Fibroblast of gingiva (primary cell): ENCODE data around the gene ING1.
"Not testable (repeated sequence)": the region's sequence is repeated elsewhere in the genome, so short reads cannot be mapped to it uniquely, and the experiment has no call there.

ENCODE experiments used
- DNase-seq: peaks from one replicate; pipeline ENCODE4 v3.0.0-alpha.2; 2011; ENCODE audit warnings: low read depth

The ING1 gene

GRCh38 chr13:110715395-110716246 lies 2.1 kb downstream of the ING1 start:
- DNase-seq: peak; percentile 100

- DNase-seq: peak; percentile 40
These were observed 2.7 kb downstream of the ING1 start for GRCh38 chr13:110716247-110716515.

- no peak for DNase-seq
These were observed 5.7 kb downstream of the ING1 start for GRCh38 chr13:110719036-110719710.

GRCh38 chr13:110722971-110723370 lies 9.5 kb downstream of the ING1 start:
- no peak for DNase-seq

- DNase-seq: no peak
These were observed 10.1 kb downstream of the ING1 start for GRCh38 chr13:110723598-110723997.

- not testable (repeated sequence) for DNase-seq
These were observed 12.7 kb downstream of the ING1 start for GRCh38 chr13:110726153-110726552.

GRCh38 chr13:110726726-110727125 lies 13.2 kb downstream of the ING1 start:
- no peak for DNase-seq

- no peak for DNase-seq
These were observed 17.6 kb downstream of the ING1 start for GRCh38 chr13:110731072-110731471.

- no peak for DNase-seq
These were observed 21.1 kb downstream of the ING1 start for GRCh38 chr13:110734561-110734960.

- no peak for DNase-seq
These were observed 24.1 kb downstream of the ING1 start for GRCh38 chr13:110737555-110737954.

- no peak for DNase-seq
These were observed 30.2 kb downstream of the ING1 start for GRCh38 chr13:110743687-110744086.

- no peak for DNase-seq
These were observed 32.9 kb downstream of the ING1 start for GRCh38 chr13:110746438-110746837.

- DNase-seq: no peak
These were observed 34.8 kb downstream of the ING1 start for GRCh38 chr13:110748271-110748670.

GRCh38 chr13:110756219-110756631 lies 42.7 kb downstream of the ING1 start:
- no peak for DNase-seq

- no peak for DNase-seq
These were observed 43.8 kb downstream of the ING1 start for GRCh38 chr13:110757296-110757695.

GRCh38 chr13:110758195-110758805 lies 44.8 kb downstream of the ING1 start:
- peak; percentile 43 for DNase-seq

- DNase-seq: peak; percentile 37
These were observed 46.2 kb downstream of the ING1 start for GRCh38 chr13:110759710-110760109.

GRCh38 chr13:110760611-110761010 lies 47.1 kb downstream of the ING1 start:
- no peak for DNase-seq

- DNase-seq: no peak
These were observed 53.4 kb downstream of the ING1 start for GRCh38 chr13:110766671-110767430.

GRCh38 chr13:110767476-110767875 lies 54.0 kb downstream of the ING1 start:
- DNase-seq: no peak

- DNase-seq: no peak
These were observed 55.6 kb downstream of the ING1 start for GRCh38 chr13:110769097-110769496.

GRCh38 chr13:110770678-110771077 lies 57.2 kb downstream of the ING1 start:
- DNase-seq: no peak
